A549 (cell line): ENCODE data around the gene IL20RA. TPM values are rescaled to one million over a fixed set of nuclear protein-coding genes. Genes with fewer than 3 reads are reported as not detected.

ENCODE experiments used
- ATAC-seq, 2 experiments: fragments of 200-7000 bp in 1 of 2; fragments of >200 bp in 1 of 2; cut with Nextera tagmentation in 1 of 2; cut with Tn5 transposase in 1 of 2; 3 replicates each; pipeline versions ENCODE4 v1.8.0 to v1.9.1; 2018 to 2020; ENCODE audit warnings: mild to moderate bottlenecking in 1 of 2, moderate library complexity in 1 of 2
- CTCF ChIA-PET: fragments of 300-600 bp; sonication (Branson Sonifier 250); formaldehyde crosslinking; extraction: SDS; loops from one replicate; lab custom pipeline; 2021; ENCODE audit warnings: antibody characterized with exemption, inconsistent platforms; lab: Yijun Ruan, JAX
- POLR2A ChIA-PET: fragments of 350-600 bp; formaldehyde crosslinking; extraction: SDS; loops from one replicate; lab custom pipeline; 2021; ENCODE audit warnings: antibody characterized with exemption, inconsistent platforms; lab: Yijun Ruan, JAX
- DNase-seq, 2 experiments: peaks; one replicate each; pipeline versions ENCODE4 v3.0.0 to v3.0.0-alpha.2; 2011 to 2016; ENCODE audit warnings: low read depth in 1 of 2, low spot score in 1 of 2
- FAIRE-seq: peaks from 2 replicates; lab custom pipeline; 2011; peaks lifted over from hg19 to GRCh38; lab: Jason Lieb, UNC
- H3K27ac ChIP-seq, 2 experiments: fragments of >200 bp; sonication (Bioruptor Twin); formaldehyde crosslinking; 3 replicates each; pipeline ENCODE4 v1.5.1; 2016 to 2017
- H3K4me1 ChIP-seq: fragments of >200 bp; sonication (Bioruptor Twin); formaldehyde crosslinking; 3 replicates; pipeline ENCODE4 v1.6.1; 2016
- H3K4me2 ChIP-seq: fragments of >200 bp; sonication (Bioruptor Twin); formaldehyde crosslinking; 3 replicates; pipeline ENCODE4 v1.6.1; 2016
- H3K4me3 ChIP-seq: fragments of >200 bp; sonication (Bioruptor Twin); formaldehyde crosslinking; 3 replicates; pipeline ENCODE4 v1.5.1; 2016
- H3K9me3 ChIP-seq: fragments of >200 bp; sonication (Bioruptor Twin); formaldehyde crosslinking; 3 replicates; pipeline ENCODE4 v1.6.1; 2016
- ATOH8 ChIP-seq: fragments of 250-450 bp; sonication (Bioruptor Pico); IDR thresholded peaks from 2 replicates; pipeline ENCODE4 v1.5.0; 2020; ENCODE audit warnings: low read depth, mild to moderate bottlenecking, moderate library complexity
- BCL3 ChIP-seq: fragments of >200 bp; sonication (Bioruptor Twin); formaldehyde crosslinking; IDR thresholded peaks from 3 replicates; pipeline ENCODE4 v1.6.1; 2016
- CBX2 ChIP-seq: fragments of 200-600 bp; sonication (generic); IDR thresholded peaks from 2 replicates; pipeline ENCODE4 v1.6.1; 2016; ENCODE audit warnings: low read depth, mild to moderate bottlenecking, borderline replicate concordance
- CBX8 ChIP-seq: fragments of 200-600 bp; sonication (generic); IDR thresholded peaks from 2 replicates; pipeline ENCODE4 v1.6.1; 2016
- CHD2 ChIP-seq: fragments of 150-350 bp; IDR thresholded peaks from 2 replicates; pipeline ENCODE4 v1.6.1; 2014; ENCODE audit warnings: low read length; ENCODE audit not compliant: partially characterized antibody
- CTCF ChIP-seq: fragments of >200 bp; sonication (Bioruptor Twin); formaldehyde crosslinking; IDR thresholded peaks from 3 replicates; pipeline ENCODE4 v1.5.1; 2016
- EHF ChIP-seq: fragments of 250-450 bp; sonication (Bioruptor Pico); IDR thresholded peaks from 2 replicates; pipeline ENCODE4 v1.5.0; 2020; ENCODE audit warnings: mild to moderate bottlenecking
- FOSL2 ChIP-seq, 2 experiments: fragments of 450-650 bp in 1 of 2; fragments of >200 bp in 1 of 2; sonication (Bioruptor Twin) in 1 of 2; formaldehyde crosslinking; IDR thresholded peaks; 2 replicates each; pipeline versions ENCODE4 v1.5.0 to v1.6.1; 2016 to 2020; ENCODE audit warnings: mild to moderate bottlenecking in 1 of 2, moderate library complexity in 1 of 2
- FOXS1 ChIP-seq: fragments of 250-450 bp; sonication (Bioruptor Pico); IDR thresholded peaks from 2 replicates; pipeline ENCODE4 v1.5.0; 2020; ENCODE audit warnings: mild to moderate bottlenecking, moderate library complexity
- HMGXB4 ChIP-seq: fragments of 250-450 bp; sonication (Bioruptor Pico); IDR thresholded peaks from 2 replicates; pipeline ENCODE4 v1.5.0; 2021; ENCODE audit warnings: mild to moderate bottlenecking, moderate library complexity, borderline replicate concordance
- HOXA7 ChIP-seq: fragments of 250-450 bp; sonication (Bioruptor Pico); IDR thresholded peaks from 2 replicates; pipeline ENCODE4 v1.5.0; 2020; ENCODE audit warnings: mild to moderate bottlenecking, moderate library complexity
- KDM5A ChIP-seq: fragments of 200-600 bp; sonication (generic); IDR thresholded peaks from 2 replicates; pipeline ENCODE4 v1.6.1; 2016; ENCODE audit warnings: antibody characterized with exemption, mild to moderate bottlenecking
- MAX ChIP-seq: IDR thresholded peaks from 2 replicates; pipeline ENCODE4 v1.6.1; 2012
- NFE2L2 ChIP-seq: fragments of 150-350 bp; conservative IDR thresholded peaks from 2 replicates; pipeline ENCODE4 v1.6.1; 2014; ENCODE audit warnings: low read length
- POLR2A ChIP-seq: IDR thresholded peaks from 2 replicates; pipeline ENCODE4 v1.6.1; 2012; ENCODE audit warnings: mild to moderate bottlenecking, low read length
- POLR2AphosphoS2 ChIP-seq: conservative IDR thresholded peaks from 2 replicates; pipeline ENCODE4 v1.6.1; 2012; ENCODE audit warnings: low read length, improper control_type of control experiment, inconsistent platforms
- RARB ChIP-seq: fragments of 250-450 bp; sonication (Bioruptor Pico); IDR thresholded peaks from 2 replicates; pipeline ENCODE4 v1.8.0; 2021; ENCODE audit warnings: mild to moderate bottlenecking, moderate library complexity
- RNF2 ChIP-seq: fragments of 200-600 bp; sonication (generic); IDR thresholded peaks from 2 replicates; pipeline ENCODE4 v1.6.1; 2016; ENCODE audit warnings: low read depth, mild to moderate bottlenecking, antibody characterized with exemption, moderate library complexity, borderline replicate concordance
- SMC3 ChIP-seq: fragments of >200 bp; sonication (Bioruptor Twin); formaldehyde crosslinking; IDR thresholded peaks from 3 replicates; pipeline ENCODE4 v1.6.1; 2018; ENCODE audit warnings: inconsistent platforms
- TP53 ChIP-seq: fragments of 250-450 bp; sonication (Bioruptor Pico); IDR thresholded peaks from 2 replicates; pipeline ENCODE4 v1.5.0; 2021; ENCODE audit warnings: mild to moderate bottlenecking, moderate library complexity
- ZFP36 ChIP-seq: fragments of 450-650 bp; IDR thresholded peaks from 2 replicates; pipeline ENCODE4 v1.6.1; 2014; ENCODE audit warnings: borderline replicate concordance; ENCODE audit not compliant: partially characterized antibody
- ZNF302 ChIP-seq: fragments of 250-450 bp; sonication (Bioruptor Pico); IDR thresholded peaks from 2 replicates; pipeline ENCODE4 v1.9.0; 2021; ENCODE audit warnings: inconsistent platforms, mild to moderate bottlenecking, moderate library complexity
- WGBS: methylation state at CpG from one replicate; pipeline ENCODE4 v1.1.6; 2017; ENCODE audit errors: missing lambda C conversion rate; 5-methylcytosine and 5-hydroxymethylcytosine counted together
- polyA plus RNA-seq, 4 experiments: library from polyadenylated mRNA; depleted of rRNA in 3 of 4; stranded (reverse); fragments of >200 nt; fragmentation: RNase III in 1 of 4; extraction: RNeasy Plus Mini Kit Qiagen cat#74134 plus additional on column Dnase treatment in 1 of 4; gene quantifications; 2 replicates in 3 of 4; 3 replicates in 1 of 4; pipeline ENCODE4 v1.2.3, GENCODE V29; 2011 to 2017

Gene IL20RA
- polyA plus RNA-seq, 2 of the 4 experiments (the other 2 are of a cell fraction) = 0.08 TPM; not detected in 1

GRCh38 chr6:137084865-137085617 is 40.3 kb upstream of the IL20RA start (continued):
- TF ChIP-seq HMGXB4 (no peak), FOXS1 (CRISPR knock-in tag) (no peak), NFE2L2 (no peak), ZFP36 (no peak), ZNF302 (no peak)

- no peak for FAIRE-seq
- no peak for DNase-seq
- WGBS = 60% methylated on average over 4 of the region's 4 CpGs
- no peak for TF ChIP-seq CBX2
- no peak for TF ChIP-seq RNF2
- no peak for TF ChIP-seq HOXA7 (CRISPR knock-in tag)
- no peak for TF ChIP-seq TP53 (CRISPR knock-in tag)
- TF ChIP-seq ATOH8 (CRISPR knock-in tag) = no peak
- TF ChIP-seq EHF (CRISPR knock-in tag) = no peak
- TF ChIP-seq POLR2A = no peak
- no peak for TF ChIP-seq FOSL2 (IDR thresholded peaks at IDR 0.05)
- TF ChIP-seq FOSL2 (CRISPR knock-in tag; IDR thresholded peaks at IDR 0.05) = no peak
- TF ChIP-seq KDM5A = no peak
- TF ChIP-seq SMC3 = no peak
- TF ChIP-seq CBX8 = no peak
- TF ChIP-seq BCL3 = no peak
- TF ChIP-seq POLR2AphosphoS2 = no peak
- TF ChIP-seq MAX = no peak
- Histone ChIP-seq H3K27ac (no peak overlapping the region), H3K4me1 (no peaks in the 10 kb centered on the region), H3K4me3 (no peak overlapping the region), H3K4me2 (no peak overlapping the region), H3K9me3 (no peaks in the 10 kb centered on the region)
- ChIA-PET POLR2A (no interaction called here), CTCF (no interaction called here)
- ATAC-seq = no peak
These were observed 39.3 kb upstream of the IL20RA start for GRCh38 chr6:137084090-137084489.

- ChIA-PET CTCF (no interaction called here), POLR2A (no interaction called here)
- no peak for ATAC-seq
- Histone ChIP-seq H3K4me2 (no peak overlapping the region), H3K9me3 (no peaks in the 10 kb centered on the region), H3K27ac (no peak overlapping the region), H3K4me1 (no peaks in the 10 kb centered on the region), H3K4me3 (no peak overlapping the region)
- no peak for DNase-seq
- WGBS = 79% methylated on average over 3 of the region's 3 CpGs
- FAIRE-seq = no peak
- TF ChIP-seq RARB (CRISPR knock-in tag) (no peak), CHD2 (no peak), TP53 (CRISPR knock-in tag) (no peak), CTCF (no peak), MAX (no peak)
These were observed 37.2 kb upstream of the IL20RA start for GRCh38 chr6:137081997-137082396.
